Neuronal stem cell (in vitro differentiated cells): ENCODE data around the gene DTNB.

ENCODE experiments used
- DNase-seq: peaks from one replicate; pipeline ENCODE4 v3.0.0-alpha.2; 2013; ENCODE audit warnings: low spot score
- H2AFZ ChIP-seq: one replicate; pipeline ENCODE4 v1.6.1; 2013; ENCODE audit warnings: mild to moderate bottlenecking, low read length, inconsistent platforms
- H2AK5ac ChIP-seq: 2 replicates; pipeline ENCODE4 v1.6.1; 2013; ENCODE audit warnings: low read depth, mild to moderate bottlenecking, inconsistent platforms, low read length, moderate library complexity, mixed read lengths
- H2BK120ac ChIP-seq: 2 replicates; pipeline ENCODE4 v1.6.1; 2013; ENCODE audit warnings: low read depth, mild to moderate bottlenecking, inconsistent platforms, low read length, moderate library complexity, mixed read lengths
- H2BK12ac ChIP-seq: one replicate; pipeline ENCODE4 v1.6.1; 2013; ENCODE audit warnings: low read length, inconsistent platforms
- H2BK15ac ChIP-seq: 2 replicates; pipeline ENCODE4 v1.6.1; 2013; ENCODE audit warnings: mild to moderate bottlenecking, low read length, inconsistent platforms, mixed read lengths
- H2BK5ac ChIP-seq: one replicate; pipeline ENCODE4 v1.6.1; 2013; ENCODE audit warnings: inconsistent platforms, mild to moderate bottlenecking, low read length, moderate library complexity
- H3K14ac ChIP-seq: one replicate; pipeline ENCODE4 v1.6.1; 2013; ENCODE audit warnings: low read length, inconsistent platforms
- H3K18ac ChIP-seq: 2 replicates; pipeline ENCODE4 v1.6.1; 2013; ENCODE audit warnings: low read length, inconsistent platforms
- H3K23ac ChIP-seq: 2 replicates; pipeline ENCODE4 v1.6.1; 2013; ENCODE audit warnings: low read depth, mild to moderate bottlenecking, mixed read lengths, low read length, inconsistent platforms; ENCODE audit not compliant: poor library complexity
- H3K27ac ChIP-seq: replicated peaks from 3 replicates; pipeline ENCODE4 v1.5.1; 2013; ENCODE audit warnings: low read length, inconsistent platforms
- H3K27me3 ChIP-seq, 3 experiments: 2 replicates each; pipeline ENCODE4 v1.6.1; 2013; ENCODE audit warnings: low read length in 3 of 3, mild to moderate bottlenecking in 2 of 3, inconsistent platforms in 1 of 3, low read depth in 1 of 3, mixed read lengths in 1 of 3, moderate library complexity in 1 of 3; ENCODE audit not compliant: control insufficient read depth in 3 of 3, insufficient read depth in 3 of 3
- H3K36me3 ChIP-seq, 2 donors: replicated peaks in 1 of 2; 2 replicates each; pipeline ENCODE4 v1.6.1; 2013; ENCODE audit warnings: low read length in 2 of 2; ENCODE audit not compliant: control insufficient read depth in 2 of 2, insufficient read depth in 2 of 2
- H3K4ac ChIP-seq: 2 replicates; pipeline ENCODE4 v1.6.1; 2013; ENCODE audit warnings: inconsistent platforms, mild to moderate bottlenecking, low read length, moderate library complexity
- H3K4me1 ChIP-seq, 2 donors: 1 replicate in 1 of 2; 2 replicates in 1 of 2; pipeline ENCODE4 v1.6.1; 2013; ENCODE audit warnings: low read length in 2 of 2, low read depth in 1 of 2; ENCODE audit not compliant: control insufficient read depth in 2 of 2, insufficient read depth in 1 of 2
- H3K4me2 ChIP-seq: one replicate; pipeline ENCODE4 v1.6.1; 2013; ENCODE audit warnings: mild to moderate bottlenecking, low read length, inconsistent platforms; ENCODE audit not compliant: insufficient read depth, poor library complexity, severe bottlenecking
- H3K4me3 ChIP-seq, 2 donors: 2 replicates each; pipeline ENCODE4 v1.5.1; 2013; ENCODE audit warnings: low read length in 2 of 2, mild to moderate bottlenecking in 2 of 2, inconsistent platforms in 1 of 2, moderate library complexity in 1 of 2
- H3K79me1 ChIP-seq: one replicate; pipeline ENCODE4 v1.6.1; 2013; ENCODE audit warnings: low read depth, mild to moderate bottlenecking, inconsistent platforms, low read length, moderate library complexity
- H3K9ac ChIP-seq: one replicate; pipeline ENCODE4 v1.6.1; 2013; ENCODE audit warnings: mild to moderate bottlenecking, low read depth, low read length, inconsistent platforms; ENCODE audit not compliant: poor library complexity
- H3K9me3 ChIP-seq, 2 donors: replicated peaks in 1 of 2; 2 replicates each; pipeline versions ENCODE3 to v1.6.1; 2013; ENCODE audit warnings: low read length in 2 of 2, mild to moderate bottlenecking in 2 of 2, inconsistent platforms in 1 of 2, low read depth in 1 of 2, mixed read lengths in 1 of 2, moderate library complexity in 1 of 2; ENCODE audit not compliant: control insufficient read depth in 2 of 2, insufficient read depth in 1 of 2
- H4K8ac ChIP-seq: one replicate; pipeline ENCODE4 v1.6.1; 2013; ENCODE audit warnings: low read depth, mild to moderate bottlenecking, inconsistent platforms, low read length, moderate library complexity
- H4K91ac ChIP-seq: one replicate; pipeline ENCODE4 v1.6.1; 2013; ENCODE audit warnings: low read length, low read depth, mild to moderate bottlenecking, inconsistent platforms; ENCODE audit not compliant: poor library complexity
- WGBS, 2 donors: extraction: QIAGEN DNeasy Blood & Tissue Kit; methylation state at CpG; one replicate each; pipeline ENCODE4 v1.1.7; 2013; ENCODE audit warnings: missing lambda C conversion rate in 2 of 2, mixed read lengths in 1 of 2; ENCODE audit not compliant: insufficient read length in 2 of 2, insufficient replicate concordance in 1 of 2; ENCODE audit errors: extremely low coverage in 2 of 2; 5-methylcytosine and 5-hydroxymethylcytosine counted together

Gene DTNB

DNA sequence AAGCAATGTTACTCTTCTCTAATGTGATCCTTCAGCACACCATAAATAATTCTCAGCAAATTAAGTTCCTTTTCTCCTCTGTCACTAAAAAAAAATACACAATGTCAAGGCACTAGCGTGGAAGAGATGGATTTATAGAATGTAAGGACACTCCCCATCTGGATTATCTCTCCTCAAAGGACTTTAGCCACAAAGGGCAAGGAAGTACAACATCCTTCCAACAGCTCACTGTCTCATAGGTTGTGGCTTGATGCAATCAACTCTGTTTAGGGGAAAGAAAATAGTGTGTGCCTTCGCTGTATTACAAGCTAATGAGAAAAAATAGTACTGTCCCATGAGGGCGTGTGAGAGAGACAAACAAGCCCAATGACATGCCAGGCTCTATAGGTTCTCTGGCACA, 202.6 kb downstream of the DTNB start:
- H2BK5ac ChIP-seq: no peak overlapping the region
- H3K4me2 ChIP-seq: no peak overlapping the region
- H3K23ac ChIP-seq: no peak overlapping the region
- no peak overlapping the region for H2BK15ac ChIP-seq
- H3K4me3 ChIP-seq: no peak overlapping the region
- peaks cover 2 to 14% of the 10 kb centered on the region in 2 donors for H3K9me3 ChIP-seq
- no peak overlapping the region for H3K4ac ChIP-seq
- peaks cover 0 to 6% of the 10 kb centered on the region in 2 donors for H3K36me3 ChIP-seq
- H3K18ac ChIP-seq: no peak overlapping the region
- H4K91ac ChIP-seq: no peak overlapping the region
- no peak overlapping the region for H2BK12ac ChIP-seq
- H2AK5ac ChIP-seq: no peak overlapping the region
- no CpG with 5 or more reads among the region's 3 CpGs for WGBS, 2 donors
- no peak for DNase-seq
- H2BK120ac ChIP-seq: no peak overlapping the region
- H3K27me3 ChIP-seq: no peaks in the 10 kb centered on the region
- H2AFZ ChIP-seq: no peak overlapping the region
- no peak overlapping the region for H3K14ac ChIP-seq
- no peak overlapping the region for H4K8ac ChIP-seq
- no peak overlapping the region for H3K9ac ChIP-seq
- no peaks in the 10 kb centered on the region for H3K4me1 ChIP-seq
- no peak overlapping the region for H3K27ac ChIP-seq
- H3K79me1 ChIP-seq: no peaks in the 10 kb centered on the region

DNA sequence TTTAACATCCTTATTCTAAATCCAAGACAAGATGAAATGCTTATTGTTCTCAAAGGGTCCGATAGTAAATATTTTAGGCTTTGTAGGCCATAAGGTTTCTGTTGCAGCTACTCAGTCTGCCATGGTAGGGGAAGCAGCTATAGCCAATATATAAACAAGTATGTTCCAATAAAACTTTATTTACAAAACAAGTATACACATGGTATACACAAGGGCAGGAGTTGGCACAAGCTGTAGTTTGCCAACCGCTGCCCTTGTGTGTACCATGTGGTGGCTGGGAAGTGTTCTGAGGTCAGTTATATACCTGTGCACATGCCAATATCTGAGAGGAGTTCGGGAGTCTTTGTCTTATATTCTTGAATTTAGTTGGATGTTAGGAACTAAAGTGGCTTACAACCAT, 205.6 kb downstream of the DTNB start:
- H3K36me3 ChIP-seq: no peaks in the 10 kb centered on the region
- no peak overlapping the region for H3K18ac ChIP-seq
- no peaks in the 10 kb centered on the region for H3K79me1 ChIP-seq
- H2BK120ac ChIP-seq: no peak overlapping the region
- no peak for DNase-seq
- no peak overlapping the region for H3K4me2 ChIP-seq
- no peak overlapping the region for H2AFZ ChIP-seq
- no peak overlapping the region for H3K4ac ChIP-seq
- no peak overlapping the region for H4K91ac ChIP-seq
- H3K4me1 ChIP-seq: no peaks in the 10 kb centered on the region
- no CpG with 5 or more reads among the region's 3 CpGs for WGBS, 2 donors
- no peak overlapping the region for H3K14ac ChIP-seq
- H2AK5ac ChIP-seq: no peak overlapping the region
- no peak overlapping the region for H3K27ac ChIP-seq
- H2BK12ac ChIP-seq: no peak overlapping the region
- H3K9me3 ChIP-seq: peaks cover 0 to 3% of the 10 kb centered on the region in 2 donors
- H4K8ac ChIP-seq: no peak overlapping the region
- H3K9ac ChIP-seq: no peak overlapping the region
- H2BK15ac ChIP-seq: no peak overlapping the region
- H2BK5ac ChIP-seq: no peak overlapping the region
- no peak overlapping the region for H3K23ac ChIP-seq
- no peaks in the 10 kb centered on the region for H3K27me3 ChIP-seq
- H3K4me3 ChIP-seq: no peak overlapping the region

DNA sequence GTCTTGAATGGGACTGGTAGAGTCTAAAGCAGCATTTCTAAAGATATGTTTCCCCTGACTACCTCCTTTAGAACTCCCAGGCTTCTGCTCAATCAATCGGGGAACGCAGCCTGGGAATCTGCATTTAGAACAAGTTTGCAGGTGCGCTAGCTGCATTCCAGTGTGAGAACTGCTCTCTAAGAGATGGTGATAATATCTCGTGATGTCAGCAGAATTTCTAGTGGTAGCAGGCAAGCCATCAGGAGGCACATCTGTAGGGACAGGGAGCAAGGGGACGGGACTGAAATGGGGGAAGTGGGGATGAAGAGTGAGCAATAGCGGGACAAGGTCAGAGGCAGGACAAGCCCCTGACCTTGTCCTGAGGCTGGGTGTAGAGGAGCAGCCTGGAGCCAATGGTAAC, 211.4 kb downstream of the DTNB start:
- no peaks in the 10 kb centered on the region for H3K79me1 ChIP-seq
- no peaks in the 10 kb centered on the region for H3K36me3 ChIP-seq
- no peaks in the 10 kb centered on the region for H3K4me1 ChIP-seq
- no peak overlapping the region for H2BK120ac ChIP-seq
- no peaks in the 10 kb centered on the region for H3K27me3 ChIP-seq
- H4K91ac ChIP-seq: no peak overlapping the region
- no peak overlapping the region for H3K23ac ChIP-seq
- no peak overlapping the region for H4K8ac ChIP-seq
- no peak overlapping the region for H3K18ac ChIP-seq
- peaks cover 0 to 3% of the 10 kb centered on the region in 2 donors for H3K9me3 ChIP-seq
- no peak overlapping the region for H3K9ac ChIP-seq
- H3K4me2 ChIP-seq: no peak overlapping the region
- H3K27ac ChIP-seq: no peak overlapping the region
- no peak overlapping the region for H3K4ac ChIP-seq
- H2AFZ ChIP-seq: no peak overlapping the region
- H3K4me3 ChIP-seq: no peak overlapping the region
- no peak overlapping the region for H2BK15ac ChIP-seq
- DNase-seq: no peak
- no peak overlapping the region for H3K14ac ChIP-seq
- no CpG with 5 or more reads among the region's 6 CpGs for WGBS, 2 donors
- H2BK12ac ChIP-seq: no peak overlapping the region
- no peak overlapping the region for H2BK5ac ChIP-seq
- H2AK5ac ChIP-seq: no peak overlapping the region

DNA sequence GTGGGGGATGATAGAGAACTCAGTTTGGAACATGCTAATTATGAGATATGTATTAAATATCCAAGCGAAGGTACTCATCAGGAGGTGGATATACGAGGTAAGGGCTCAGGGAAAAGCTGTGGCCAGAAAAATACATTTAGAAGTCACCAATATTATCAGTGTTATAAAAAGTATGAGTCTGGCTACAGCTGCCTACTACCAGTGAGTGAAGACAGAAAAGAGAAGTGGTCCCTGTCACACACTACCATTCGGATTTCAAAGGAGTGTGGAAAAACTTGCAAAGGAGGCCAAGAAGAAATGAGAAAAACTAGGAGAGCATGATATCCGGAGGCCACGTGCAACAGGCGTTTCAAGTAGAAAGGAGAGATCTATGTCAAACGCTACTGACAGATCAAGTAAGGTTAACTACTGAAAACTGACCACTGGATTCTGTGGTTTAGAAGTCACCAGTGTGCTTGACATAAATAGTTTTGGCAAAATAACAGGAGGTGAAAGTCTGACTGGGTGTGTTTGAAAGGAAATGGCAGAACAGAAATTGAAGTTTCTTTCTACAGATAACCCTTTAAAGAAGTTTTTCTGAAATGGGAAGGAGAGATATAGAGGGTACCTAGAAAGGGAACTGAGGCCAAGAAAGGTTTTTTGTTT, 213.0 kb downstream of the DTNB start:
- Histone ChIP-seq H3K4me2 (no peak overlapping the region), H2BK120ac (no peak overlapping the region), H2BK5ac (no peak overlapping the region), H3K9me3 (peaks cover 0 to 3% of the 10 kb centered on the region in 2 donors), H3K14ac (no peak overlapping the region), H3K79me1 (no peaks in the 10 kb centered on the region), H2BK12ac (no peak overlapping the region), H3K4ac (no peak overlapping the region), H3K4me1 (no peaks in the 10 kb centered on the region), H2AFZ (no peak overlapping the region), H3K4me3 (no peak overlapping the region), H3K9ac (no peak overlapping the region), H2AK5ac (no peak overlapping the region), H2BK15ac (no peak overlapping the region), H3K18ac (no peak overlapping the region), H3K23ac (no peak overlapping the region), H4K8ac (no peak overlapping the region), H4K91ac (no peak overlapping the region), H3K27me3 (no peaks in the 10 kb centered on the region), H3K36me3 (no peaks in the 10 kb centered on the region), H3K27ac (no peak overlapping the region)
- DNase-seq: no peak
- WGBS, 2 donors: no CpG with 5 or more reads among the region's 7 CpGs
